ENCODE data around the gene AFMID.
"Not testable (repeated sequence)": the region's sequence is repeated elsewhere in the genome, so short reads cannot be mapped to it uniquely, and the experiment has no call there.

The AFMID gene

DNA sequence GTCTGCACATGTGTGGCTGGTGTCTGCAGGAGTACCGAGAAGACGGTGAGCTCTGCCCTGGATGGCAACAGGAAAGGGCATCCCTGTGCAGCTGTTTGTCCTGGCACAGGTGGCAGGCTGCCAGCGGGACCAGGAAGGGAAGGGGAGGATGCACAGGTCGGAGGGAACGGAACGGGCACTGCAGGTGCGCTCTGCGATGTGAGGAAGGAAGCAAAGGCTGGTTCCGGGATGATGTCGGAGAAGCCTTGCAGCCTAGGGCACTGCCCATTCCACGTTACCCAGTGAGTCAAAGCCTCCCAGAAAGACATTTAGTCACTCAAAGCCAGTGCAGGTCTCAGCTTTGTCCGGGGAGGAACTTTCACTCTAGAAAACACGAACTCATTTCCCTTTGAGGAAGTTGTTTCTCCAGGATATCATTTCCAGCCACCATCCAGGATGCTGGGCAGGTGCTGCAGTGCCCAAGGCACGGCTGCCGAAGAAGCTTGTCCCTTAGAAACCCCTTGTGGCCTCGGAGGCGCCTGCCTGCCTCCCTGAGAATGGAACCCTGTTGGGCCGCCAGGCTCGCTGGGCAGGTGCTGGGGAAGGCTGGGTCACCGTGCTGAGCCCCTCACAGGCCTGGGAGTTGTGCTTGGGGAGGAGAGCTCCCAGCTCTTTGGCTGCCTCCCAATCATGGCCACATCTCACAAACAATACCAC is 39.7 kb downstream of the AFMID start:
- Histone ChIP-seq H3K4me3 (ENCODE audit: low read depth, low read length) (no peak overlapping the region), H3K9me3 (ENCODE audit: control insufficient read depth, insufficient read depth, low read depth, low read length) (no peaks in the 10 kb centered on the region), H3K4me1 (ENCODE audit: control insufficient read depth, insufficient read depth, low read length) (peaks cover 7% of the 10 kb centered on the region), H3K9ac (ENCODE audit: low read length) (no peak overlapping the region), H3K27me3 (ENCODE audit: control insufficient read depth, insufficient read depth, low read length) (peaks cover 20% of the 10 kb centered on the region), H3K27ac (ENCODE audit: low read depth, low read length) (no peak overlapping the region), H3K36me3 (ENCODE audit: control insufficient read depth, insufficient read depth, low read length) (peaks cover 30% of the 10 kb centered on the region)

DNA sequence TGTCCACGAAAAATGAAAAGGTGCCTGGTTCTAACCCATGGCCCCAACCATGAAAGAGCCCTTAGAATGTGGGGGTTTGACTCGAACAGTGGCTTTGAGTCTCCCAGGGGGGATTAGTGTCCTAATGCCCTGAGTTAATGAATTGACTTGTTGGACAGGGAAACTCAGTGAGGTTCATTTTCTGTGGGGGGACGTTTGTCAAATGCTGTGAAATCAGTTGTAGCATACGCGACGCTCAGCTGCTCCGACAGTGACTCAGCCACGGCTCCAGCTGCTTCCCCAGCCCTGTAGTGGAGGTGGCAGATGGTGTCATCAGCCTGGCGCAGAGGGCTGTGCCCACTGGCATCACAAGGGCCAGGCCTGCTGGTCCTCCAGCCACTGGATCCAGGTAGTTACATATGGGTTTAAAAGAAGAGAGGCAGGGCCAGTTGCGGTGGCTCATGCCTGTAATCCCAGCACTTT is 40.3 kb downstream of the AFMID start:
- peaks cover 7% of the 10 kb centered on the region for H3K4me1 ChIP-seq (ENCODE audit: control insufficient read depth, insufficient read depth, low read length)
- H3K9me3 ChIP-seq (ENCODE audit: control insufficient read depth, insufficient read depth, low read depth, low read length): no peaks in the 10 kb centered on the region
- no peak overlapping the region for H3K4me3 ChIP-seq (ENCODE audit: low read depth, low read length)
- no peak overlapping the region for H3K27ac ChIP-seq (ENCODE audit: low read depth, low read length)
- peaks cover 25% of the 10 kb centered on the region for H3K27me3 ChIP-seq (ENCODE audit: control insufficient read depth, insufficient read depth, low read length)
- H3K9ac ChIP-seq (ENCODE audit: low read length): no peak overlapping the region
- peaks cover 29% of the 10 kb centered on the region for H3K36me3 ChIP-seq (ENCODE audit: control insufficient read depth, insufficient read depth, low read length)

DNA sequence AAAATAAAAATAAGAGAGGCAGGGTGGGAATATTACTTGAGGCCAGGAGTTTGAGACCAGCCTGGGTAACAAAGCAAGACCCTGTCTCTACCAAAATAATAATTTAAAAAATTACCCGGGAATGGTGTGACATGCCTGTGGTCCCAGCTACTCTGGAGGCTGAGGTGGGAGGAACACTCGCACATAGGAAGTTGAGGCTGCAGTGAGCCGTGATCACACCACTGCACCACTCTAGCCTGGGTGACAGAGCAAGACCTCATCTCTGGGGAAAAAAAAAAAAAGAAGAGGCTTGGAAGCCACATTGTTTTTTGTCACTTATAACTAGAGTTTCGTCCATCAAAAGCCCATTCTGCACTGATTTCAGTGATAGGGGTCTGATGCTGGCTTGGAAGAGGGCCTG is 41.0 kb downstream of the AFMID start:
- Histone ChIP-seq H3K36me3 (ENCODE audit: control insufficient read depth, insufficient read depth, low read length) (peaks cover 22% of the 10 kb centered on the region), H3K9ac (ENCODE audit: low read length) (no peak overlapping the region), H3K4me1 (ENCODE audit: control insufficient read depth, insufficient read depth, low read length) (peaks cover 7% of the 10 kb centered on the region), H3K27ac (ENCODE audit: low read depth, low read length) (no peak overlapping the region), H3K4me3 (ENCODE audit: low read depth, low read length) (no peak overlapping the region), H3K27me3 (ENCODE audit: control insufficient read depth, insufficient read depth, low read length) (peaks cover 32% of the 10 kb centered on the region), H3K9me3 (ENCODE audit: control insufficient read depth, insufficient read depth, low read depth, low read length) (no peaks in the 10 kb centered on the region)

DNA sequence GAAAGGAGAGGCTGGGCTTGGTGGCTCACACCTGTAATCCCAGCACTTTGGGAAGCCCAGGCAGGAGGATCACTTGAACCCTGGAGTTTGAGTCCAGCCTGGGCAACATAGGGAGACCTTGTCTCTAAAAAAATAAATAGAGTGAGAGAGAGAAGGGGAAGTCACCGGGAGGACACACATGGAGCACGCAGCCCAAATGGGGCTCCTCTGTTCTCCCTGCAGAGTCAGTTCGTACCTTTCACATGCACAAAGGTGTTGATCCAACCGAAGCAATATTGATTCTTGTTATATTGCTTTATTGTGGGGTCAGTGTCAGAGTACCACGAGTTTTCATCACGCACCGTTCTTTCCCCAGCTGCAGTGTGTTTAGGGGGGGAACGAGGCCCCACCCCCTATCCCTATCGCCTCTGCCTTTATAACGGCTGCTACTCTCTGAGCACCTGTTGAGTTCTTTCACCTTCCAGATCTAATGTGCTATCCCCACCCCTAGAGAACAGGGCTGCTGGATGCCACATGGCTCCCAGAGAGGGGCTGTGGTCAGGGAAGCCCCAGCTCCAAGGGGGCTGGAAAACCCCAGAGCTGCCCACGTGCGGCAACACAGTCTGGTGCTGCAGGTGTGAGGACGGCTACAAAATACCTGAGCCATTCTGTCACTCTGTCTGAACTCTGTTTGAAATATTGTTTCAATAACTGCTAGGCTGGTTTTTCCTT is 43.2 kb downstream of the AFMID start:
- H3K27ac ChIP-seq (ENCODE audit: low read depth, low read length): no peak overlapping the region
- H3K4me1 ChIP-seq (ENCODE audit: control insufficient read depth, insufficient read depth, low read length): peaks cover 7% of the 10 kb centered on the region
- H3K4me3 ChIP-seq (ENCODE audit: low read depth, low read length): no peak overlapping the region
- H3K9ac ChIP-seq (ENCODE audit: low read length): no peak overlapping the region
- H3K9me3 ChIP-seq (ENCODE audit: control insufficient read depth, insufficient read depth, low read depth, low read length): no peaks in the 10 kb centered on the region
- H3K36me3 ChIP-seq (ENCODE audit: control insufficient read depth, insufficient read depth, low read length): 0 out of 2 replicates have a peak, but pooled peaks cover under 1% of the 10 kb centered on the region
- peaks cover 37% of the 10 kb centered on the region for H3K27me3 ChIP-seq (ENCODE audit: control insufficient read depth, insufficient read depth, low read length)

DNA sequence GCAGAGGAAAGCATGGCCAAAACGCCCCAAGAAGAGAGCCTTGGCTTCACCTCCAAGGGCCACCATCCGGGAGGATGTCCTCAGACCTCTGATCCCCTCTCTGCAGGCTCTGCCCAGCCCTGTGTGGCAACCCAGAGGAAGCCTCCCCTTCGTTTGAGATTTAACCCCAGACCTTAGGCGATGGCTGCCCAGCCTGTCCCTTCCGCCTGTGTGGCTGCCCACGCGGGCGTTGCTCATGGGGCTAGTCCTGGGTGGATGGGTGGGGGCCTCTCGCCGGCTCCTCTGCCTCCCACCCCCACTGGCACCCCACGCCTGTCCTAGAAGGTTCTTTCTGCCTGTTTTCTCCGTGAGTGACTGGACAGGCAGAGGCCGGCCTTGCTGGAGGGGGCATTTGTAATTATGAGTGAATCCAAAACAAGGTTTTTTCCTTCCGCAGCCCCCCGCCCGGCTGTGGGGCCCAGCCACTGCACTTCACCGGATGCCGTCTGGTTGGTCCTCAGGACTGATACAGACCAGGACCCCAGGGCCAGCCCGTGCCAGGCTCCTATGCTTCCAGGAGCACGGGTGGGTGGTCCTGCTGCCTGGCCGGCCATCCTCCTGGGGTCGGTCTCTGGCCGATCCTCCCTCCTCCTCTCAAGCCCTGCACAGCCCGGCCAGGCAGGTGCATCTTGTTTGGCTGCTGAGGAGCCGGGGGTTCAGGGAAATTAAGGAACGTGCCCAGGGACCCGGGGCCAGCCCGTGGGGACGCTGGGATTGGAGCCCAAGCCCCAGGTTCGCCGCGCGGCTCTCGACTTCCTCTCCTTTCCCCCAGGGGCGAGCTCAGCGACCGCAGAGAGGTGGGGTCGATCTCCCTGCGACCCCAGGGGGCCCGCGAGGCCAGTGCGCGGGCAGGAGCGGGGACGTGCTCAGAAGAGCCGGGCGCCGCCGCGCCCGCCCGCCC is 44.1 kb downstream of the AFMID start, which contains the start of gene TMEM235:
TSS of gene TMEM235 (plus strand) at position 636 of the 940 bp plus-strand sequence. CDS start 393 bp downstream, outside the sequence.
- Histone ChIP-seq H3K9ac (ENCODE audit: low read length) (peak within 1 kb of the TSS; percentile 48), H3K4me3 (ENCODE audit: low read depth, low read length) (peak within 1 kb of the TSS; percentile 67), H3K36me3 (ENCODE audit: control insufficient read depth, insufficient read depth, low read length) (no peaks in the 10 kb centered on the region), H3K4me1 (ENCODE audit: control insufficient read depth, insufficient read depth, low read length) (peaks cover 7% of the 10 kb centered on the region), H3K9me3 (ENCODE audit: control insufficient read depth, insufficient read depth, low read depth, low read length) (no peaks in the 10 kb centered on the region), H3K27ac (ENCODE audit: low read depth, low read length) (no peak within 1 kb of the TSS), H3K27me3 (ENCODE audit: control insufficient read depth, insufficient read depth, low read length) (peaks cover 37% of the 10 kb centered on the region)

DNA sequence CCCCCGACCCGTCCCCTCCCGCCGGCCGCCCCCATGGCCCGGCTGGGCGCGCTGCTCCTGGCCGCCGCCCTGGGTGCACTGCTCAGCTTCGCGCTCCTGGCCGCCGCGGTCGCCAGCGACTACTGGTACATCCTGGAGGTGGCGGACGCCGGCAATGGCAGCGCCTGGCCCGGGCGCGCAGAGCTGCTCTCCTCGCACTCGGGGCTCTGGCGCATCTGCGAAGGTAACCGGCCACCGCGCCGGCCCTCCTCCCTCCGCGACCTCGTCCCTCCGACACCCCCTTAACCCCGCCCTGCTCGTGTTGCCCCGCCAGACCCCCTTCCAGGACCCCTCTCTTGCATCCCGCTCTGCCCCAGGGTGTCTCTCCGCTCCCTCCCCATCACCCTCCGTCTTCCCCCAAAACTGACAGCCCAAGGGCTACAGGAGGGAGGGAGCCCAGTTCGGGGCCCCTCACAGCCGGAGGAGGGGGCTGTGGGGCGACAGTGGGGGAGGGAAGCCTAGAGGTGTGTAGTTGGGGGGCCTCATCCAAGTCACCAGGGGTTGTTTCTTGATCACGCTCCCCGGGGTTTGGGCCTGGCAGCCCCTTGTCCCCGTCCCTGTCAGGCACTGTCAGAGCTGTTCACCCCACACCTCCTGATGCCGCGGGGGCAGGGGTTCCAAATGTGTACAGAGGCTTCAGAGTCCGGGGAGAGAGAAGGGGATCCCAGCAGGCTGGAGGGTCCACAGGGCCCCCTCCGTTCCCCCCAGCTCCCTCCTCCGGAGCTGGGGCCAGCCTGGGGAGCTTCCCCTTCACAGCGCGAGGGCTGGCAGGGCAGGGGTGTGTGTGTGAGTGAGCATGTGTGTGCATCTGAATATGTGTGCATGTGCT is 45.1 kb downstream of the AFMID start:
- Histone ChIP-seq H3K4me3 (ENCODE audit: low read depth, low read length) (peak overlapping the region; percentile 67), H3K9ac (ENCODE audit: low read length) (no peak overlapping the region), H3K27me3 (ENCODE audit: control insufficient read depth, insufficient read depth, low read length) (peaks cover 37% of the 10 kb centered on the region), H3K9me3 (ENCODE audit: control insufficient read depth, insufficient read depth, low read depth, low read length) (no peaks in the 10 kb centered on the region), H3K27ac (ENCODE audit: low read depth, low read length) (no peak overlapping the region), H3K36me3 (ENCODE audit: control insufficient read depth, insufficient read depth, low read length) (no peaks in the 10 kb centered on the region), H3K4me1 (ENCODE audit: control insufficient read depth, insufficient read depth, low read length) (peaks cover 7% of the 10 kb centered on the region)

DNA sequence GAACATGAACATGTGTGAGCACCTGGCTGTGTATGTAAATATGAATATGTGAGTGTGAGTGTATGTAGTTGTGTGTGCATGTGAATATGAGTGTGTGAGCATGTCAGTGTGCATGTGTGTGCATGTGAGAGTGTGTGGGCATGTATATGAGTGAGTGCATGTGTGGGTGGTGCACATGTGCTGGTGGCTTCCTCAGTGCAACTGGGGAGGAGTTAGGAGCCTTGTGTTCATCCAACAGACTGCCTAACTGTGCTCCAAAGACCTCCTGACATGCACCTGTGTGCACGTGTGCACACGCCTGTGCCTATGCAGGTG is 45.7 kb downstream of the AFMID start:
- Histone ChIP-seq H3K4me3 (ENCODE audit: low read depth, low read length) (no peak overlapping the region), H3K9ac (ENCODE audit: low read length) (no peak overlapping the region), H3K36me3 (ENCODE audit: control insufficient read depth, insufficient read depth, low read length) (no peaks in the 10 kb centered on the region), H3K9me3 (ENCODE audit: control insufficient read depth, insufficient read depth, low read depth, low read length) (no peaks in the 10 kb centered on the region), H3K27me3 (ENCODE audit: control insufficient read depth, insufficient read depth, low read length) (peaks cover 37% of the 10 kb centered on the region), H3K4me1 (ENCODE audit: control insufficient read depth, insufficient read depth, low read length) (peaks cover 7% of the 10 kb centered on the region), H3K27ac (ENCODE audit: low read depth, low read length) (no peak overlapping the region)

DNA sequence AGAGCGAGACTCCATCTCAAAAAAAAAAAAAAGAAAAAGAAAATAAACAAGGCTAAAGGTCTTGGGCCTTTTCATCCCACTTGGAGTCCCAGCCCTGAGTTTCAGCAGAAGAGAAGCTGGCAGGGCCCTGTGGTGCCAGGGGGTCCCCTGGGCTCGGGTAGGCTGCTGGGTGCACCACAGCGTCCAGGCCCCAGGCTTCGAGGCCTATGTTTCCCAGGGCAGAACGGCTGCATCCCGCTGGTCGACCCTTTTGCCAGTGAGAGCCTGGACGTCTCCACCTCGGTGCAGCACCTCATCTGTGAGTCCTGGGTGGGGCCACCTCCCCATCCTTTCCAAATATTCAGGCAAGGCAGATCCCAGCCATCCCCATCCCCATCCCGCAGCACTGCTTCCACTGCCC is 46.5 kb downstream of the AFMID start:
- H3K27me3 ChIP-seq (ENCODE audit: control insufficient read depth, insufficient read depth, low read length): peaks cover 37% of the 10 kb centered on the region
- H3K4me1 ChIP-seq (ENCODE audit: control insufficient read depth, insufficient read depth, low read length): peaks cover 7% of the 10 kb centered on the region
- no peaks in the 10 kb centered on the region for H3K9me3 ChIP-seq (ENCODE audit: control insufficient read depth, insufficient read depth, low read depth, low read length)
- H3K27ac ChIP-seq (ENCODE audit: low read depth, low read length): no peak overlapping the region
- no peak overlapping the region for H3K9ac ChIP-seq (ENCODE audit: low read length)
- no peaks in the 10 kb centered on the region for H3K36me3 ChIP-seq (ENCODE audit: control insufficient read depth, insufficient read depth, low read length)
- no peak overlapping the region for H3K4me3 ChIP-seq (ENCODE audit: low read depth, low read length)

DNA sequence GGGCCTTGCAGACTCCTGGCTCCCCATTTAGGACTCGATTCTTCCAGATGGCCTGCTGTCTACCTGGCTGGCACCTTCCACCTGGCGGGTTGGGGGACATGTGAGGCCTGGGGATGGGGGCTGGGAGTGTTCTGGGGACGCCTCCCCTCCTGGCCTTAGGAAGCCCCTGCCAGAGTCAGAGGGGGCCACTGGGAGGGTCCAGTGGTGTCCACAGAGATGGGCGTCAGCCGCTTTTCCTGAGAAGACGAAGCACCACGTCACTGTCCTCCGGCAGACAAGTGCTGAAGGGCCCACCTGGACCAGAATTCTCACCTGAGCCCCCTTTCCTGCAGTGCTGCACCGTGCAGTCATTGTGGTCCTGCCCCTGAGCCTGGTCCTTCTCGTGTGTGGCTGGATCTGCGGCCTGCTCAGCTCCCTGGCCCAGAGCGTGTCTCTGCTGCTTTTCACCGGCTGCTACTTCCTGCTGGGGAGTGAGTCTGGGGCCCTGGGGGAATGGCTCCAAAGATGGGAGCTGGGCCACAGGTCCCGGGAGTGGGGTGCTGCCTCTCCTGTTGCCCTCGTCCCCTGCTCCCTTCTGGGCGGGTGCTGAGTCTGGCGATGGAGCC is 47.2 kb downstream of the AFMID start:
- Histone ChIP-seq H3K27ac (ENCODE audit: low read depth, low read length) (no peak overlapping the region), H3K4me1 (ENCODE audit: control insufficient read depth, insufficient read depth, low read length) (peaks cover 8% of the 10 kb centered on the region)

DNA sequence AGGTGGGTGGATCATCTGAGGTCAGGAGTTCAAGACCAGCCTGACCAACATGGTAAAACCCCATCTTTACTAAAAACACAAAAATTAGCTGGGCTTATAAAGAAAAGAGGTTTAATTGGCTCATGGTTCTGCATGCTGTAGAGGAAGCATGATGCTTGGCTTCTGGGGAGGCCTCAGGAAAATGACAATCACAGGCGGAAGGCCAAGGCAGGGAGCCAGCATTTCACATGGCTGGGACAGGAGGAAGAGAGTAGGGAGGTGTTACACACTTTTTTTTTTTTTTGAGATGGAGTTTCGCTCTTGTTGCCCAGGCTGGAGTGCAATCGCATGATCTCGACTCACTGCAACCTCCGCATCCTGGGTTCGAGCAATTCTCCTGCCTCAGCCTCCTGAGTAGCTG is 47.9 kb downstream of the AFMID start:
- not testable (repeated sequence) for H3K4me3 ChIP-seq (ENCODE audit: low read depth, low read length); H3K36me3 ChIP-seq (ENCODE audit: control insufficient read depth, insufficient read depth, low read length); H3K27ac ChIP-seq (ENCODE audit: low read depth, low read length); H3K9me3 ChIP-seq (ENCODE audit: control insufficient read depth, insufficient read depth, low read depth, low read length); H3K9ac ChIP-seq (ENCODE audit: low read length)
- Histone ChIP-seq H3K27me3 (ENCODE audit: control insufficient read depth, insufficient read depth, low read length) (peaks cover 34% of the 10 kb centered on the region), H3K4me1 (ENCODE audit: control insufficient read depth, insufficient read depth, low read length) (peaks cover 11% of the 10 kb centered on the region)

More for the DNA sequence above, 47.2 kb downstream of the AFMID start:
- Histone ChIP-seq H3K9ac (ENCODE audit: low read length) (no peak overlapping the region), H3K27me3 (ENCODE audit: control insufficient read depth, insufficient read depth, low read length) (peaks cover 37% of the 10 kb centered on the region), H3K4me3 (ENCODE audit: low read depth, low read length) (no peak overlapping the region), H3K36me3 (ENCODE audit: control insufficient read depth, insufficient read depth, low read length) (no peaks in the 10 kb centered on the region), H3K9me3 (ENCODE audit: control insufficient read depth, insufficient read depth, low read depth, low read length) (no peaks in the 10 kb centered on the region)
